ENCODE results near the gene FZR1.

Gene FZR1

DNA sequence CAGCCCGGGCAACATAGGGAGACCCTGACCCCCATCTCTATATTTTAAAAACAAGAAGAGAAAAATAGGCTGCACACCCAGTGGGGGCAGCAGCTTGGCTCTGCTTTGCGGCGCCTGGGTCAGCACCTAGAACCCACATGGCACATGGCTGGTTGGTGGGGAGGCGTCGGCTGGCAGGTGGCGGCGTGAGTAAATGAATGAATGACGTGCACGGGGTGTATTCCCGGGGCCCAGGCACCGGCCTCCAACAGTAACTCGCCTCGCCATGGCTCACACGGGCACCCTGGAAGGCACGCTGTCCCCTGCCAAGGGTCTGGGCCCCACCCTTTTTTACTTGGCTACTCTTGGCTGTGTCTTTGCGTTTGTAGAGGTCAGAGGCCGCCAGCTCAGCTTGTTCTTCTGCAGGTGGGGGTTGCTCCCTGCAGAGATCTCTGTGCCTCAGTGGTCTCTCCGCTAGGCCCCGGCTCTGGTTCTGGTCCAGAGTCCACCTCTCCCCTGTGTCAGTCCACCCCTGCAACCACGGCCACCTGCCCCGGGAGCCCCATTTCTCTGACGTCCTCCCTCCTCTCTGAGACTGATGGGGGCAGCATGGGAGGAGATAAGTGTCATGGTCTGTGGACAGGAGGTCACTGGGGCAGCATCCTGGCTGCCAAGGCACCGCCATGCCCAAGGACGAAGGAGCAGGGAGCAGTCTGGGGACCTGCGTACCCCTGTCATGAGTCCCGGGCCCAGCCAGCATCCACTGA is 5.6 kb downstream of the FZR1 start:
- no peak overlapping the region for H3K9ac ChIP-seq (ENCODE audit: low read depth, low read length)
- no peaks in the 10 kb centered on the region for H3K36me3 ChIP-seq (ENCODE audit: insufficient read depth, low read length)
- H3K4me1 ChIP-seq (ENCODE audit: insufficient read depth, low read length) = peaks cover 7% of the 10 kb centered on the region; the same call in 1 of the 2 replicates
- H3K9me3 ChIP-seq (ENCODE audit: control insufficient read depth, insufficient read depth, low read length) = no peaks in the 10 kb centered on the region

DNA sequence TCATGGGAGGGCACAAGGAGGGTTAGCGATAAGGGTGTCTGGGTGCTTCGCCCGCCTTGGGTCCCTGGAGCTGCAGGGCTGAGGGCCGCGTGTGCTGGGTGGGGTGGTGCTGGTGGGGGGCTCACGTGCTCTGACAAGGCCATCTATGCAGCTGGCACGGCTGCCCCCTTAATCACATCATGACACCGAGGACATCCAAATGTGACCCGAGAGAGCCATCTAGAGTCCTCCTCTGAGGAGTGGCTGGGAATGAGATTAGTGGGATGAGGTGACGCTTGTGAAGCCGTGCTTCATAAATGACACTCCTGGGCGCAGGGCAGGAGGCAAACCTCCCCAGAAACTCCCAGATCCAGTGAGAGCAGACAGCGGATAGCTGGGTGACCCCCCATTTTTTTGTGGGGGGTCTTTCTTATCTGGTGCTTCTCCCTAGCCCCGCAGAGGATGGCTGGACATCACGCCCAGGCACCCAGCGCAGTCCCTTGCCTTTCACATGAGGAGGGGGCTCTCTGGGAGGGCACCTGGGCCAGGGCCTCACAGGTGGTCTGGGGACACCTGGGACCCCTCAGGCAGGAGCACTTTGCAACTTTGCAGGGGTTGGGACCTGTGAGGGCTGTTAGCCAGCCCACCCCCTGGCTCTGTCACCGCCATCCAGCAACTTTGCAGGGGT is 6.6 kb downstream of the FZR1 start:
- H3K36me3 ChIP-seq (ENCODE audit: insufficient read depth, low read length) = no peaks in the 10 kb centered on the region
- no peak overlapping the region for H3K9ac ChIP-seq (ENCODE audit: low read depth, low read length)
- H3K9me3 ChIP-seq (ENCODE audit: control insufficient read depth, insufficient read depth, low read length) = no peaks in the 10 kb centered on the region
- peaks cover 9% of the 10 kb centered on the region; the same call in 1 of the 2 replicates for H3K4me1 ChIP-seq (ENCODE audit: insufficient read depth, low read length)

DNA sequence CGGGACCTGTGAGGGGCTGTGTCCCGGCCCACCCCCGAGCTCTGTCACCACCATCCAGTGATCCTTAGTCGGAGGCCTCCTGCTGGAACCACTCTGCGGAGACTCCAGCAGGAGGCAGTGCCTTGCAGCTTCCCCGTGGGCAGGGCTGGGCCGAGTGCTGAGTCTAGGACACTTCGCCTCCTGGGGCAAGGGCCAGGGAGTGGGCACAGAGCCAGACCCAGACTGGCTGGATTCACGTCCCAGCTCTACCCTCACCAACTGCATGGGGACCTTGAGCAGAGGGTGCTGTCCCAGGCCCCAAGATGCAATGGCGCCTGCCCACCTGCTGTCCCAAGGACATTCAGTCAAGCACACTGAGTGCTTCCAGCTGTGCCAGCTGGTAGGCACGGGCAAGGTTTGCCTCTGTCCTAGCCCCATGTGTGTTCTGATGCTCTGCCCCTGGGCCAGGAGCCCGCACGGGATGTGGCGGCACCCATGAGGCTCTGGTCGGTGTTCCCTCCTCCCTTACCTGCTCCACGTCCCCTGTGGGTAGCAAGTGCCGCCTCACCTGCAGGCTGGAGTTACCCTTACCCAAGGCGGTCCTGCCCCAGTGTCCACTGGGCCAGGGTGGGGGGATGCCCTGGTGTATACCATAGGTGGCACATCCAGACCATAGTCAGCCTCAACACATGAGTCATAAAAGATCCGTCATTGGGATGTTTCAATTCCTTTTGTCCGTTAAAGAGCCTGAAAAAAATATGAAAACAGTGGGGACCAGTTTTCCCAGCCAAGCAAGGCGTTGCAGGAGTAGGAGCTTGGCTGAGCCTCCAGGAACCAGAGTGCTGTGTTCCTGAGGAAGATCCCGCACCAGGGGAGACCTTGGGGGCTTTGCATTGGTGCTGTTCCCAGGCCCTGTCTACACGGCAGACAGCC is 7.4 kb downstream of the FZR1 start:
- Histone ChIP-seq H3K36me3 (ENCODE audit: insufficient read depth, low read length) (no peaks in the 10 kb centered on the region), H3K9me3 (ENCODE audit: control insufficient read depth, insufficient read depth, low read length) (no peaks in the 10 kb centered on the region), H3K4me1 (ENCODE audit: insufficient read depth, low read length) (peaks cover 12% of the 10 kb centered on the region), H3K9ac (ENCODE audit: low read depth, low read length) (no peak overlapping the region)

DNA sequence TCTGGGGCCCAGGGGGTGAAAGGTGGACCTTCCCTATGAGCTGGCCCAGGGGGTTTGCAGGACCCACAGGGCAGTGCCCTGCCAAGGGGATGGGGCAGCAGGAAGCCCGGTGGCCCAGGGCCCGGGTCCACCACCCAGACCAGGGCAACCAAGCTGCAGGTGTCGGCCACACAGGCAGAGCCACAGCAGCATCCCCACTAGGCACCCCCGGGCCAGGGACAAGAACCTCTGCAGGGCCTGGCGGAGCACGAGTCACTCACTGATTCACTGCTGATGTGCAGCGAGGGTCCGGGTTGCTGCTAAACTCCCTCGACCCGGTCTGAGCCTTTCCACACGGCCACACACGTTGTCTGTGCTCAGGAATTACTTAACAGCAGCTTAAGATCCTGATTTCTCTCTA is 8.8 kb downstream of the FZR1 start:
- Histone ChIP-seq H3K4me1 (ENCODE audit: insufficient read depth, low read length) (peaks cover 22% of the 10 kb centered on the region), H3K36me3 (ENCODE audit: insufficient read depth, low read length) (no peaks in the 10 kb centered on the region)

DNA sequence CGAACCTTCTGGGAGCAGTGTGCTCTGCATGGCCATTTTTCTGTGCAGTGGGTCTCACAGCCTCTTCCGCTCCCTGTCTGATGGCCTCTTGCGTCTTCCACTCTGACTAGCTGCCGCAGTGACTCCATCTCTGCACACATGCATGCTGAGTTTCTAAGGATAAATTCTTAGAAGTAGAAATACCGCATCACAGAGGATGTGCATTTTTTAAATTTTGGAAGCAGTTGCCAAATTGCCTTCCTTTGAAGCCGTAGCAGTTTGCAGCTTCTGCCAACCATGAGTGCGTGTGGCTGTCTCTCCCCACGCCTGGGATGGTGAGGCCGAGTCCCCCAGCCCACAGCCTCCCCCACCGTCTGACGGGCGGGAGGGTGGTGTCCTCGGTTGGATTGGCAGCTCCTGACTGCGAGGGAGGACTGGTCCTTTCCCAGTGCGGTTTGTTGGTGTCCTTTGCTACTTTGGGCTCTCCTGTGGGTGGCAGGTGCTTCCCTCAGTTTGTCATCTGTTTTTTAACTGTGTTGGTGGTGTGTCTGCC is 9.8 kb downstream of the FZR1 start:
- Histone ChIP-seq H3K9ac (ENCODE audit: low read depth, low read length) (no peak overlapping the region), H3K4me1 (ENCODE audit: insufficient read depth, low read length) (peaks cover 27% of the 10 kb centered on the region), H3K9me3 (ENCODE audit: control insufficient read depth, insufficient read depth, low read length) (no peaks in the 10 kb centered on the region), H3K36me3 (ENCODE audit: insufficient read depth, low read length) (no peaks in the 10 kb centered on the region)

More for the DNA sequence above, 8.8 kb downstream of the FZR1 start:
- no peak overlapping the region for H3K9ac ChIP-seq (ENCODE audit: low read depth, low read length)
- no peaks in the 10 kb centered on the region for H3K9me3 ChIP-seq (ENCODE audit: control insufficient read depth, insufficient read depth, low read length)

DNA sequence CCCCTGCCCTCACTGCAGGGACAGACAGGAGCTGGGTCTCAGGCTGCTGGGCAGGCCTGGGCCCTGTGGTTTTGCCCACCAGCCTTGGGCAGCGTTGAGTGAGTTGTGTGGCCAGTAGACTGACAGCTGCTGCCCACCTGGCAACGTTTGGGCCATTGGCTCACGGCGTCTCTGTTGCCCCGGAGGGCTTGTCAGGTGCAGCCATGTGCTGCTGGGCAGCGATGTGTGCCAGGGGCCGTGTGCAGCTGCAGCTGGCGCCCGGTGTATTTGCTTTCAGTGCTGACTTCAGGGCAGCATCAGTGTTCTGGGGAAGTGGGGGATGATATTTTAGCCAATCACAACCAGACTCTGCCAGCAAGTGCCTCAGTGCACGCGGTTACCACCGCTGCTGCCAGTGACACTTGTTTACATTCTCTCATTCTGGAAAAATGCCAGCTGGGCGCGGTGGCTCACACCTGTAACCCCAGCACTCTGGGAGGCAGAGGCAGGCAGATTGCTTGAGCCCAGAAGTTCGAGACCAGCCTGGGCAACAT is 10.6 kb downstream of the FZR1 start:
- H3K4me1 ChIP-seq (ENCODE audit: insufficient read depth, low read length) = peaks cover 28% of the 10 kb centered on the region
- no peak overlapping the region for H3K9ac ChIP-seq (ENCODE audit: low read depth, low read length)

DNA sequence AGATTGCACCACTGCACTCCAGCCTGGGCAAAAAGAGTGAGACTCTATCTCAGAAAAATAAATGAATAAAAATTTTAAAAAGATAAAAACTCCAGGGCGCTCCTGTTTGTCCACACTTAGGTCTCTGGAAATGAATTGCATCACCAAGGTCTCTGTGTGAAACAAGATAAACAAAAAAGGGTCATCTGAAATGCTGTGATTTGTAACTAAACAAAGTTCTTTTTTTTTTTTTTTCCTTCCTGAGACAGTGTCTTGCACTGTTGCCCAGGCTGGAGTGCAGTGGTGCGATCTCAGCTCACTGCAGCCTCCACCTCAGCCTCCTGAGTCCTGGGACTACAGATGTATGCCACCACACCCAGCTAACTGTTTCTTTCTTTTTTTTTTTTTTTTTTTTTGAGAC is 11.5 kb downstream of the FZR1 start:
- H3K36me3 ChIP-seq (ENCODE audit: insufficient read depth, low read length) = no peaks in the 10 kb centered on the region
- no peak overlapping the region for H3K9ac ChIP-seq (ENCODE audit: low read depth, low read length)
- no peaks in the 10 kb centered on the region for H3K9me3 ChIP-seq (ENCODE audit: control insufficient read depth, insufficient read depth, low read length)
- H3K4me1 ChIP-seq (ENCODE audit: insufficient read depth, low read length) = peaks cover 28% of the 10 kb centered on the region

More for the DNA sequence above, 10.6 kb downstream of the FZR1 start:
- no peaks in the 10 kb centered on the region for H3K36me3 ChIP-seq (ENCODE audit: insufficient read depth, low read length)
- no peaks in the 10 kb centered on the region for H3K9me3 ChIP-seq (ENCODE audit: control insufficient read depth, insufficient read depth, low read length)

DNA sequence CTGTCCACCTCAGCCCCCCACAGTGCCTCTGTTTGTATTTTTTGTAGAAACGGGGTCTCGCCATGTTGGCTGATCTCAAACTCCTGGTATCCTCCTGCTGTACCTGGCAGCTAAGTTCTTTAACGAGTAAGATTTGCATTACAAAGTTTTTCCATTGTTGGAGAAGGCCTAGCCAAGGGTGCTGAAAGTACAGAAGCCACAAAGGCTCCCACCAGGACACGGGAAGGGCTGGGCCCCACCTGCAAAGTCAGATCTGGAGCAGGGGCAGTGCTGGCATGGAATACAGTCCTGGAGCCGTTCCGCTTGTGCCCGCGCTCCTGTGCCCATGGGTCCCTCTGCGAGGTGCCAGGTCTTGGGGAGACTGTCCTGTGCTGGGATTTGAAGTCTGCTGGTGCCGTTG is 12.1 kb downstream of the FZR1 start:
- H3K4me1 ChIP-seq (ENCODE audit: insufficient read depth, low read length) = peaks cover 28% of the 10 kb centered on the region
- no peaks in the 10 kb centered on the region for H3K36me3 ChIP-seq (ENCODE audit: insufficient read depth, low read length)

DNA sequence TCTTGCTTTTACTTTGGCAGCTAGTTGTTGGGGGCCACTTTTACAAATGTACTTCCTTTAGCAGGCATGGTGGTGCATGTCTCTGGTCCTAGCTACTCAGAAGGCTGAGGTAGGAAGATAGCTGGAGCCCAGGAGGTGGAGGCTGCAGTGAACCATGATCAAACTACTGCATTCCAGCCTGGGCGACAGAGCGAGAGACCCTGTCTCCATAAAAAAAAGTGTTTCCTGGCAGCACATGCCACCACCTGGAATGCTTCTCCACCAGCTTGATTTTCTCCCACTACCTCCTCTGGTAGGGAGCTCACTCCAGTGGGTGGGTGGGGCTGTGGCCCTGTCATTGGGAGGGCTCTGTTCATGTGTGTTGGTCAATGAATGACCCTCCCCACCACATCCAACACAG is 12.5 kb downstream of the FZR1 start:
- Histone ChIP-seq H3K9ac (ENCODE audit: low read depth, low read length) (no peak overlapping the region), H3K9me3 (ENCODE audit: control insufficient read depth, insufficient read depth, low read length) (no peaks in the 10 kb centered on the region), H3K36me3 (ENCODE audit: insufficient read depth, low read length) (no peaks in the 10 kb centered on the region), H3K4me1 (ENCODE audit: insufficient read depth, low read length) (peaks cover 28% of the 10 kb centered on the region)

More for the DNA sequence above, 12.1 kb downstream of the FZR1 start:
- Histone ChIP-seq H3K9ac (ENCODE audit: low read depth, low read length) (no peak overlapping the region), H3K9me3 (ENCODE audit: control insufficient read depth, insufficient read depth, low read length) (no peaks in the 10 kb centered on the region)

DNA sequence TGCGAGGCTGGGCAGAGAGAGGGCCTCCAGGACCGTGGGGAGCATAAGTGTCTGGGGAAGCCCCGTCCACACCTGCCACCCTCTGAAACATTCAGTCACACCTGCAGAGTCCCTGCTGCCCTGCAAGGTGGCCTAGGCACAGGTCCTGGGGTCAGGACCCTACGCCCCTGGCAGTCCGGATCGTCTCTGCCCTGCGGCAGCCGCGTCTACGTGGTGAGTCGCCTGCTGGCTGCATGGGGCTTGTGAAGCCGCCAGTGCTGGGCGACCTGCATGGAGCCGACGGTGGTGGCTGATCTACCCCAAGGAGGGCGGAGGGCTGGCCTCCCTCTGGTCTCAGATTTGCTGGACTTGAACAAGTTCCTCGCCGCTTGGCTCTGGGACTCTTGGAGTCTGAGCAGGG is 13.0 kb downstream of the FZR1 start:
- H3K36me3 ChIP-seq (ENCODE audit: insufficient read depth, low read length) = no peaks in the 10 kb centered on the region
- no peak overlapping the region for H3K9ac ChIP-seq (ENCODE audit: low read depth, low read length)
- H3K4me1 ChIP-seq (ENCODE audit: insufficient read depth, low read length) = peaks cover 28% of the 10 kb centered on the region
- no peaks in the 10 kb centered on the region for H3K9me3 ChIP-seq (ENCODE audit: control insufficient read depth, insufficient read depth, low read length)

DNA sequence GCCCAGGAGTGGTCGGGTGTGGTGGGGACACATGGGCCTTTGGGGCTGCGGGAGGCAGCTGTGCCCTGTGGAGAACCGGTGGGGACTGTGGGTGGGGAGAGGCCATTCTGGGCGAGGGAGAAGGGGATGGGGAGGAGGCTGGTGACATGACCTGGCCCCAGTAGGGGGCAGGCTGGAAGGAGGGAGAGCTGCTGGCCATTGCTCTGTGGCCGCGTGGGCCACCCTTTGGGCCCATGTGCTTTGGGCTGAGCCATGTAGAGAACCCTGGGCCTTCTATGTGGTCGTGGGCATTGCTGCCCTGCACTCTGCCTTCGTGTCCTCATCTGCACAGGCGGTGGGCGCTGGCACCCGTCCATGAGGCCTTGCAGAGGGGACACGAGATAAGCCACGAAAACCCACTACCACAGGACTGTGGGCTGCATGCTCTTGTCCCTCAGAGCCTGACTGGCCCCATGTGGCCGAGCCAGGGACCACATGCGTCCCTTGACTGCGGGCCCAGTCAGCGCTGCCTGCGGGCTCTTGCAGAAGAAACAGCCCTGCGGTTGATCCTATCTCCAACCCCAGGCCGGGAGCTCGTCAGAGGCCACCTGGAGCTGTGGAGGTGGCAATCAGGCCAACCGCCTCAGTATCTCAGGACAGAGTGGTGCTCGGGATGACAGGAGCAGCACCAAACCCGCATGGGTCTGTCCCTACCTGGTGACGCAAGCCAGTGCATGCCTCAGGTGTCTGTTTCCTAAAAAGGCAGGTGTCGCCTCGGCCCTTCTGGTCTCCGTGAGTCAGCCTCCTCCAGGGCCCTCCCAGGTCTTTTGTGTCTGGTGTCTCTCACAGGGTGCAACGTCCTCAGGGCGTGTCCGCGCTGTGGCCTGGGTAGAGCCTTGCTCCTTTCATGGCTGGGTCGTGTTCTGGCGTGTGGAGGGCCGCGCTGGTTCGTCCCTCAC is 14.3 kb downstream of the FZR1 start:
- H3K36me3 ChIP-seq (ENCODE audit: insufficient read depth, low read length) = no peaks in the 10 kb centered on the region

DNA sequence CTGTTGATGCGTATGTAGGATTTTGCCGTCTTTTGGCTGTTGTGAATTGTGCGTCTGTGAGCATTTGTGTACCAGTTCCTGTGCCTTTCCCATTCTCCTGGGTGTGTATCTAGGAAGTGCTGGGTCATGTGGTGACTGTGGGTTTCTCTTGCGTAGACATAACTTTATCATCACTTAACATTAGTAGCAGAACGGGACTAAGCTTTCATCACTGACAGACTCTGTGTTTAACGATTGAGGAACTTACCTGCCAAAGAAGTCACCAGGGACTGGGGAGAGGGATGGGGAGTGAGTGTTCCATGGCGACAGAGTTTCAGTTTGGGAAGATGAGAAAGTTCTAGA is 15.0 kb downstream of the FZR1 start:
- Histone ChIP-seq H3K36me3 (ENCODE audit: insufficient read depth, low read length) (no peaks in the 10 kb centered on the region), H3K9me3 (ENCODE audit: control insufficient read depth, insufficient read depth, low read length) (no peaks in the 10 kb centered on the region), H3K4me1 (ENCODE audit: insufficient read depth, low read length) (peaks cover 21% of the 10 kb centered on the region), H3K9ac (ENCODE audit: low read depth, low read length) (no peak overlapping the region)

More for the DNA sequence above, 14.3 kb downstream of the FZR1 start:
- H3K9ac ChIP-seq (ENCODE audit: low read depth, low read length) = no peak overlapping the region
- H3K4me1 ChIP-seq (ENCODE audit: insufficient read depth, low read length) = peaks cover 21% of the 10 kb centered on the region
- H3K9me3 ChIP-seq (ENCODE audit: control insufficient read depth, insufficient read depth, low read length) = no peaks in the 10 kb centered on the region

Measured in ES-I3 (cell line).